Cardiac muscle cell (in vitro differentiated cells and primary cell): ENCODE measurements around the gene DICER1. TPM values are rescaled to one million over a fixed set of nuclear protein-coding genes. Genes with fewer than 3 reads are reported as not detected.

Experiments used
- DNase-seq, 2 donors: peaks; one replicate each; pipeline versions ENCODE4 v3.0.0 to v3.0.0-alpha.2; 2010 to 2017; ENCODE audit warnings: low read depth in 1 of 2, low spot score in 1 of 2
- H3K27ac ChIP-seq: fragments of 200-600 bp; sonication (generic); 2 replicates; pipeline ENCODE4 v1.5.1; 2016
- H3K27me3 ChIP-seq: fragments of 200-600 bp; sonication (generic); 2 replicates; pipeline ENCODE4 v1.6.0; 2016; ENCODE audit warnings: control low read depth
- H3K36me3 ChIP-seq: fragments of 200-600 bp; sonication (generic); 2 replicates; pipeline ENCODE4 v1.5.1; 2016; ENCODE audit warnings: control low read depth
- H3K4me1 ChIP-seq: fragments of 200-600 bp; sonication (generic); 2 replicates; pipeline ENCODE4 v1.8.1; 2017; ENCODE audit warnings: low read depth, mild to moderate bottlenecking, mixed run types
- H3K4me3 ChIP-seq: fragments of 200-600 bp; sonication (generic); 2 replicates; pipeline ENCODE4 v1.5.1; 2016; ENCODE audit warnings: mild to moderate bottlenecking
- H3K9me3 ChIP-seq: fragments of 200-600 bp; sonication (generic); 2 replicates; pipeline ENCODE4 v1.5.1; 2017; ENCODE audit warnings: low read depth, mild to moderate bottlenecking, control low read depth
- CTCF ChIP-seq: IDR thresholded peaks from 2 replicates; pipeline ENCODE4 v1.5.1; 2012; ENCODE audit warnings: low read depth, mild to moderate bottlenecking, low read length
- polyA plus RNA-seq: library from polyadenylated mRNA; unstranded; fragments of >200 nt; fragmentation: Nextera tagmentation; extraction: Ambion mirVana; gene quantifications from 2 replicates; pipeline ENCODE4 v1.2.1, GENCODE V29; 2016
- total RNA-seq: library from RNA; depleted of rRNA; stranded (reverse); fragments of >200 nt; gene quantifications from 2 replicates; pipeline ENCODE4 v1.2.3, GENCODE V29; 2016

The DICER1 gene
- total and polyA plus RNA-seq, 2 experiments from 2014 or later: 14.6 to 69.8 TPM

- Histone ChIP-seq H3K27me3 (no peaks in the 10 kb centered on the region), H3K36me3 (peaks cover 14% of the 10 kb centered on the region), H3K4me1 (peaks cover 22% of the 10 kb centered on the region), H3K4me3 (no peak overlapping the region), H3K27ac (no peak overlapping the region), H3K9me3 (no peaks in the 10 kb centered on the region)
- no peak for TF ChIP-seq CTCF
- DNase-seq: no peak
Measured at GRCh38 chr14:95126906-95127530, 30.3 kb downstream of the DICER1 start.

GRCh38 chr14:95125915-95126314 lies 31.4 kb downstream of the DICER1 start:
- H3K27me3 ChIP-seq: no peaks in the 10 kb centered on the region
- no peak overlapping the region for H3K27ac ChIP-seq
- no peaks in the 10 kb centered on the region for H3K9me3 ChIP-seq
- TF ChIP-seq CTCF: no peak
- H3K4me1 ChIP-seq: peaks cover 22% of the 10 kb centered on the region
- no peak for DNase-seq
- H3K4me3 ChIP-seq: no peak overlapping the region
- peaks cover 14% of the 10 kb centered on the region for H3K36me3 ChIP-seq

GRCh38 chr14:95125221-95125620 lies 32.1 kb downstream of the DICER1 start:
- no peak for TF ChIP-seq CTCF
- H3K4me1 ChIP-seq: peaks cover 22% of the 10 kb centered on the region
- H3K36me3 ChIP-seq: peaks cover 14% of the 10 kb centered on the region
- no peak for DNase-seq
- H3K27ac ChIP-seq: no peak overlapping the region
- no peaks in the 10 kb centered on the region for H3K27me3 ChIP-seq
- H3K4me3 ChIP-seq: no peak overlapping the region
- no peaks in the 10 kb centered on the region for H3K9me3 ChIP-seq

GRCh38 chr14:95123891-95124579 lies 33.3 kb downstream of the DICER1 start:
- DNase-seq: no peak
- Histone ChIP-seq H3K27me3 (no peaks in the 10 kb centered on the region), H3K9me3 (no peaks in the 10 kb centered on the region), H3K4me3 (no peak overlapping the region), H3K4me1 (peaks cover 23% of the 10 kb centered on the region), H3K36me3 (peaks cover 14% of the 10 kb centered on the region), H3K27ac (no peak overlapping the region)
- no peak for TF ChIP-seq CTCF

- Histone ChIP-seq H3K9me3 (no peaks in the 10 kb centered on the region), H3K36me3 (peaks cover 14% of the 10 kb centered on the region), H3K27ac (no peak overlapping the region), H3K4me1 (peaks cover 20% of the 10 kb centered on the region), H3K4me3 (no peak overlapping the region), H3K27me3 (no peaks in the 10 kb centered on the region)
- TF ChIP-seq CTCF: no peak
- no peak for DNase-seq
Measured at GRCh38 chr14:95122621-95122945, 34.7 kb downstream of the DICER1 start.
